ENCODE measurements around the gene INO80. TPM values are rescaled to one million over a fixed set of nuclear protein-coding genes. Genes with fewer than 3 reads are reported as not detected.
A peak's percentile ranks its signal among the peaks of the same experiment; 100 is the strongest.

The INO80 gene
- total RNA-seq, 2 donors from 2014 or later = 9.4 to 16.4 TPM

DNA sequence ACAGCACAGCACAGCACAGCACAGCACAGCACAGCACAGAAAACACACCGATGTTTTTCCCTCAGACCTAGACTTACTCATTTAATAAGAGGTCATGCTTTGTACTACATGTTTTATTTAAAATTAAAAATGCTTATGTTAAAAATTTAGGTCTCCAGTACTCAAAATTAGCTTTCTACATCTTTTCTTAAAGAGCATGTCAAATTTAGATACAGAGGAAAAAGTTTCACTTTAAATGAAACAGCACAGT, 84.1 kb downstream of the INO80 start:
- Histone ChIP-seq H3K27me3 (no peaks in the 10 kb centered on the region), H3K4me1 (no peaks in the 10 kb centered on the region), H3K36me3 (peaks cover 13% of the 10 kb centered on the region), H3K4me3 (no peak overlapping the region), H3K9me3 (no peaks in the 10 kb centered on the region), H3K27ac (no peak overlapping the region)
- no peak for DNase-seq (ENCODE audit: low spot score)
- TF ChIP-seq, protein P1, sequence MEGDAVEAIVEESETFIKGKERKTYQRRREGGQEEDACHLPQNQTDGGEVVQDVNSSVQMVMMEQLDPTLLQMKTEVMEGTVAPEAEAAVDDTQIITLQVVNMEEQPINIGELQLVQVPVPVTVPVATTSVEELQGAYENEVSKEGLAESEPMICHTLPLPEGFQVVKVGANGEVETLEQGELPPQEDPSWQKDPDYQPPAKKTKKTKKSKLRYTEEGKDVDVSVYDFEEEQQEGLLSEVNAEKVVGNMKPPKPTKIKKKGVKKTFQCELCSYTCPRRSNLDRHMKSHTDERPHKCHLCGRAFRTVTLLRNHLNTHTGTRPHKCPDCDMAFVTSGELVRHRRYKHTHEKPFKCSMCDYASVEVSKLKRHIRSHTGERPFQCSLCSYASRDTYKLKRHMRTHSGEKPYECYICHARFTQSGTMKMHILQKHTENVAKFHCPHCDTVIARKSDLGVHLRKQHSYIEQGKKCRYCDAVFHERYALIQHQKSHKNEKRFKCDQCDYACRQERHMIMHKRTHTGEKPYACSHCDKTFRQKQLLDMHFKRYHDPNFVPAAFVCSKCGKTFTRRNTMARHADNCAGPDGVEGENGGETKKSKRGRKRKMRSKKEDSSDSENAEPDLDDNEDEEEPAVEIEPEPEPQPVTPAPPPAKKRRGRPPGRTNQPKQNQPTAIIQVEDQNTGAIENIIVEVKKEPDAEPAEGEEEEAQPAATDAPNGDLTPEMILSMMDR (IDR thresholded peaks at IDR 0.05) = no peak

DNA sequence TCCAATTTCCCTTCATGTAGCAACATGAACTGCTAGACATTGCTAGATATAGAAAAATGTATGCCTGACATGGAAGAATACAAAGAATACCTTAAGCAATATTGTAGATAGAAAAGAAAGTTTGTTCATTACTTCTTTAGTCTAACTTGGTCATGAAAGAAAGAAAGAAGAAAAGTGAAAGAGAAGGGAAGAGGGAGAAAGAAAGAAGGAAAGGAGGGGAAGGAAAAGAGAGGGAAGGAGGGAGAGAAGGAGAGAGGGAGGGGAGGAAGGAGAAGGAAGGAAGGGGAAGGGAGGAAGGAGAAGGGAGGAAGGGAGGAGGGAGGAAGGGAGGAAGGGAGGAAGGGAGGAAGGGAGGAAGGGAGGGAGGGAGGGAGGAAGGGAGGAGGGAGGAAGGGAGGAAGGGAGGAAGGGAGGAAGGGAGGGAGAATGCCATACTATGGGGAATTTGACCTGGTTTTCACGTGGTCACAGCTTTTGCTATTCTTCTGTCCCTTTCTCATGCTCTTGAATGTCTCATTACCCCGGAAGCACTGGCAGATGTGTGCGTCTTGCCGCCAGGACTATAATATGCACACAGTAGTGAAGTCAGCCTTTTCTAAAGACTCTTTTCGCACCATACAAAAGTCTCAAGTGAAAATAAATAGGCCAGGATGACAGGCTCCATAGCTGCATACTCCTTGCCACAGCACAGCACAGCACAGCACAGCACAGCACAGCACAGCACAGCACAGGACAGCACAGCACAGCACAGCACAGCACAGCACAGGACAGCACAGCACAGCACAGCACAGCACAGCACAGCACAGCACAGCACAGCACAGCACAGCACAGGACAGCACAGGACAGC, 84.6 kb downstream of the INO80 start:
- peaks cover 19% of the 10 kb centered on the region for H3K36me3 ChIP-seq

DNA sequence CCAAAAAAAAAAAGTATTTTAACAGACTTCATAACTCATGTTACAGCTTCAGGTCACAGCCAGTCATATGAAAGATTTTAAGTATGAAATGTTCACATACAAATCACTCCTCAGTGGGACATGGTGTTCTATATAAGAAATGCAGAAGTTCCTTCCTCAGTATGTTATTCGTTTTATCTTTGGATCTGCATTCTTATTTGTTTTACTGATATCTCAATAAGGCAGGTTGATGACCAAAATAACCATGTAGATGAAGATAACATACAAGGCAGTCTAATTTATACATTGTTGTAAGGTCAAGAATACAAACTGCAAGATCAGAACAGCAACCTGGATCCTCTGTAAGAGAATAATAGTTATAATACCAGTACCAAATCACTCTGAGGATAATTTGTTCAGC, 87.2 kb downstream of the INO80 start:
- H3K27ac ChIP-seq = no peak overlapping the region
- H3K4me3 ChIP-seq = no peak overlapping the region
- H3K9me3 ChIP-seq = no peaks in the 10 kb centered on the region
- DNase-seq (ENCODE audit: low spot score) = no peak
- TF ChIP-seq, protein P1 (IDR thresholded peaks at IDR 0.05) = no peak
- H3K27me3 ChIP-seq = no peaks in the 10 kb centered on the region
- H3K36me3 ChIP-seq = peaks cover 21% of the 10 kb centered on the region
- H3K4me1 ChIP-seq = peaks cover 0 to 9% of the 10 kb centered on the region in 2 donors

More for the DNA sequence above, 84.6 kb downstream of the INO80 start:
- Histone ChIP-seq H3K4me1 (no peaks in the 10 kb centered on the region), H3K4me3 (no peak overlapping the region), H3K27ac (no peak overlapping the region), H3K9me3 (no peaks in the 10 kb centered on the region), H3K27me3 (no peaks in the 10 kb centered on the region)
- no peak for DNase-seq (ENCODE audit: low spot score)
- TF ChIP-seq, protein P1 (IDR thresholded peaks at IDR 0.05) = no peak

DNA sequence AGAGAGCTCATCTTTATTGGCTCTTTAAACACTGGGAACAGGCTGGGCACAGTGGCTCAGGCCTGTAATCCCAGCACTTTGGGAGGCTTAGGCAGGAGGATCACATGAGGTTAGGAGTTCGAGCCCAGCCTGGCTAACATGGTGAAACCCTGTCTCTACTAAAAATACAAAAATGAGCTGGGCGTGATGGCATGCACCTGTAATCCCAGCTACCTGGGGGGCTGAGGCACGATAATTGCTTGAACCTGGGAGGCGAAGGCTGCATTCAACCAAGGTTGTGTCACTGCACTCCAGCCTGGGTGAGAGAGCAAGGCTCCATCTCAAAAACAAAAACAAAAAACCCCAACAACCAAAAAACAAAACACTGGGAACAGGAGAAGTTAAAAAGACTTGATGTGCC, 90.7 kb downstream of the INO80 start:
- no peak overlapping the region for H3K27ac ChIP-seq
- no peak overlapping the region for H3K4me3 ChIP-seq
- TF ChIP-seq, protein P1 (IDR thresholded peaks at IDR 0.05) = no peak
- peaks cover 25% of the 10 kb centered on the region for H3K36me3 ChIP-seq
- no peak for DNase-seq (ENCODE audit: low spot score)
- H3K4me1 ChIP-seq = peaks cover 0 to 9% of the 10 kb centered on the region in 2 donors
- H3K27me3 ChIP-seq = no peaks in the 10 kb centered on the region
- H3K9me3 ChIP-seq = no peaks in the 10 kb centered on the region

DNA sequence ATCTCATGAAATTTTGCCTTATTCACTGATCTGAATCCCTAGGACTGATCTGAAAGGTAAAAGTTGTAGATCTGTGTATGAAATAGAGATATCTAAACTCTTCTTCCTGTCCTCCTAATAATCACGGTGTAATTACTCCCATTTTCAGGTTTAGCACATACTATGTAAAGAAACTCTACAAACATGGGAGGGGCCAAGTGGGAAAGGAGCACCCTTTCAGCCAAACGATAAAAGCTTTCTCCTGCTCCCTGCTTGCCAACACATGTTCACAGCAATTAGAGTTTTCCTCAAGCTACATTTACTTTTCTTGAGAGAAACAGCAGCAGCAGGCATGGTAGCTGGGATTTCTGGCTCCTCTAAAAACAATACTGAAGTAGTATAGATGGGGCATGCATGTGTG, 91.2 kb downstream of the INO80 start:
- Histone ChIP-seq H3K4me1 (peaks cover 0 to 9% of the 10 kb centered on the region in 2 donors), H3K9me3 (no peaks in the 10 kb centered on the region), H3K4me3 (no peak overlapping the region), H3K27ac (peak overlapping the region in 1 of 2 donors; percentile 15), H3K36me3 (peaks cover 30% of the 10 kb centered on the region), H3K27me3 (no peaks in the 10 kb centered on the region)
- TF ChIP-seq, protein P1 (IDR thresholded peaks at IDR 0.05) = no peak
- no peak for DNase-seq (ENCODE audit: low spot score)

DNA sequence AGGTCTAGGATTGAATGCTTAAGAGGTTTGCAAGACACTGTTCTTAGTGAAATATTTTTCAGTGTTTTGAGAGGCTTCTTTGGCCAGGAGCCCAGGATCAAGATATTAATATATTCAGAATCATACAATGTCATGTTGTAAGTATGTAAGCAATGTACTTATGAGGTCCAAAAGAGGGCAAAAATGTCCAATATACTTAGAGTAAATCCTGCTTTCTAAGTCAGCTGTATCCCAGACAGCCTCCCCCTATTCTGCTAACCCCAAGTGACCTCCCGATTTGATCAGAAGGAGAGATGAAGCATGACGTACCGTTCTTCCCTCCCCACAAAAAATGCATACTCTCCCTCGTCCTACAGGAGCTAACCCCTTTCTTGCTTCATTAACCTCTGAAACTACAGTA, 91.9 kb downstream of the INO80 start:
- peaks cover 0 to 9% of the 10 kb centered on the region in 2 donors for H3K4me1 ChIP-seq
- DNase-seq (ENCODE audit: low spot score) = no peak
- TF ChIP-seq, protein P1 (IDR thresholded peaks at IDR 0.05) = no peak
- H3K27ac ChIP-seq = peak overlapping the region in 1 of 2 donors; percentile 15
- H3K27me3 ChIP-seq = no peaks in the 10 kb centered on the region
- peaks cover 33% of the 10 kb centered on the region for H3K36me3 ChIP-seq
- H3K9me3 ChIP-seq = no peaks in the 10 kb centered on the region
- no peak overlapping the region for H3K4me3 ChIP-seq

Measured in right atrium auricular region (tissue), 2 donors.